ENCODE results near the gene FYN.

DNA sequence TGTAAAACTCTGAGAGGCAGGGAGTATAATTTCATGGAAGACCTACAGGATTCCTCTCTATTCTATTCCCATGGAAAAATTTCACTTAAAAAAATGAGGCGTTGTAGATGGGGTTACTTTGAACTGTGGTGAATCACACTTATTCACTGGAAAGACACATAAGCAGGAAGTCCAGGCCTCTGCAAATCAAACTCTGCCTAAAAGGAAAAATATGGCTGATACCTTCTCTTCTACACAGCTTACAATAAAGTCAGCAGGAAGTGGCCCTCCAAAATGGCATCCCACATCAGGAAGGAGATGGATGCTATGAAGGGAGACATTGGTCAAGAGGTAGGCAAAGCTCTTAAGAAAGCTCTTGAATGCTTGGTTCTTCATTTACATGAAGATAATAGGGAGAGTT lies 115.9 kb downstream of the FYN start:
- TF ChIP-seq, protein P1, sequence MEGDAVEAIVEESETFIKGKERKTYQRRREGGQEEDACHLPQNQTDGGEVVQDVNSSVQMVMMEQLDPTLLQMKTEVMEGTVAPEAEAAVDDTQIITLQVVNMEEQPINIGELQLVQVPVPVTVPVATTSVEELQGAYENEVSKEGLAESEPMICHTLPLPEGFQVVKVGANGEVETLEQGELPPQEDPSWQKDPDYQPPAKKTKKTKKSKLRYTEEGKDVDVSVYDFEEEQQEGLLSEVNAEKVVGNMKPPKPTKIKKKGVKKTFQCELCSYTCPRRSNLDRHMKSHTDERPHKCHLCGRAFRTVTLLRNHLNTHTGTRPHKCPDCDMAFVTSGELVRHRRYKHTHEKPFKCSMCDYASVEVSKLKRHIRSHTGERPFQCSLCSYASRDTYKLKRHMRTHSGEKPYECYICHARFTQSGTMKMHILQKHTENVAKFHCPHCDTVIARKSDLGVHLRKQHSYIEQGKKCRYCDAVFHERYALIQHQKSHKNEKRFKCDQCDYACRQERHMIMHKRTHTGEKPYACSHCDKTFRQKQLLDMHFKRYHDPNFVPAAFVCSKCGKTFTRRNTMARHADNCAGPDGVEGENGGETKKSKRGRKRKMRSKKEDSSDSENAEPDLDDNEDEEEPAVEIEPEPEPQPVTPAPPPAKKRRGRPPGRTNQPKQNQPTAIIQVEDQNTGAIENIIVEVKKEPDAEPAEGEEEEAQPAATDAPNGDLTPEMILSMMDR (IDR thresholded peaks at IDR 0.05 in 2 of 3, conservative IDR thresholded peaks at IDR 0.05 in 1 of 3; ENCODE audit: borderline replicate concordance in 1 of 3, insufficient read depth in 1 of 3, low read depth in 2 of 3, low read length in 2 of 3), result no peak
- TF ChIP-seq CEBPB (IDR thresholded peaks at IDR 0.05; ENCODE audit: low read depth) (no peak), EZH2 (IDR thresholded peaks at IDR 0.05) (no peak), EZH2phosphoT487 (IDR thresholded peaks at IDR 0.05; ENCODE audit: borderline replicate concordance) (no peak)
